ENCODE data around the gene C16orf96.

Gene C16orf96

DNA sequence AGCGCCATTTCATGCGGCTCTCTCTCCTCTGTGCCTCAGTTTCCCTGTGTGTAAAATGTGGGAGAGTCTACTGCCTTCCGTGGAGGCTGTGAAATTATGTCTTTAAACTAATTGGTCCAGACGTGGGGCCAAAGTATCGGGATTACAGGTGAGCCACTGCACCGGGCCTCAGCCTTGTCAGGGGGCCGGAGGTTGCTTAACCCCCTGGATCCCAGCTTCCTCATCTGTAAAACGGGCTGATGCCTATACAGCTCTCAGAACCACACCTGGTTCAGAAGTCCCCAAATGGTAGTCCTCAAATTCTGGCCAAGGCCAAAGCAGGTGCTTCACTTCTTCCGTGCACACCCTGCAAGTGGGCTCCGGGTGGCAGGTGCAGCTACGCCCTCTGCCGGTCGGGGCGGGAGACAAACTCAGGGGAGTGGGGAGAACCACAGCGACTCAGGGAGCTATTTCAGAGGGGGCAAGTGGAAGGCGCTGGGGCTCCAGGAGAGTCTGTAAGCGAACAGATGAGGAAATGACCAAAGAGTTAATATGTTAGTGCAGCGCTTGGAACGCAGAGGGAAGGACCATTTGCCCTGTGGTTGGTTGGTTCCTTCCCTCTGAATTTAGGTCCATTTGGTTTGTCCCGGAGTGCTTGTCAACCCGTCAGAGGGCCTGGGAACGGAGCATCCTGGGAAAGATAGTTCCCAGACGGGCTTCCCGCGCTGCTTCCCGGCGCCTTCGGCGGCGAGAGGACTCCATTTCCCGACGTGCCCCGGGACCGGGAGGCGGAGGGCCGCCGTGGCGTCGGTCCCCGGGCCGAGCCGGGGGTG lies 68.1 kb downstream of the C16orf96 start, which contains the start of gene MGRN1:
TSS of gene MGRN1 (plus strand) at position 812 of the 812 bp plus-strand sequence. CDS start 135 bp downstream, outside the sequence.
- DNase-seq = peak; percentile 72 to 83 (median 80)

DNA sequence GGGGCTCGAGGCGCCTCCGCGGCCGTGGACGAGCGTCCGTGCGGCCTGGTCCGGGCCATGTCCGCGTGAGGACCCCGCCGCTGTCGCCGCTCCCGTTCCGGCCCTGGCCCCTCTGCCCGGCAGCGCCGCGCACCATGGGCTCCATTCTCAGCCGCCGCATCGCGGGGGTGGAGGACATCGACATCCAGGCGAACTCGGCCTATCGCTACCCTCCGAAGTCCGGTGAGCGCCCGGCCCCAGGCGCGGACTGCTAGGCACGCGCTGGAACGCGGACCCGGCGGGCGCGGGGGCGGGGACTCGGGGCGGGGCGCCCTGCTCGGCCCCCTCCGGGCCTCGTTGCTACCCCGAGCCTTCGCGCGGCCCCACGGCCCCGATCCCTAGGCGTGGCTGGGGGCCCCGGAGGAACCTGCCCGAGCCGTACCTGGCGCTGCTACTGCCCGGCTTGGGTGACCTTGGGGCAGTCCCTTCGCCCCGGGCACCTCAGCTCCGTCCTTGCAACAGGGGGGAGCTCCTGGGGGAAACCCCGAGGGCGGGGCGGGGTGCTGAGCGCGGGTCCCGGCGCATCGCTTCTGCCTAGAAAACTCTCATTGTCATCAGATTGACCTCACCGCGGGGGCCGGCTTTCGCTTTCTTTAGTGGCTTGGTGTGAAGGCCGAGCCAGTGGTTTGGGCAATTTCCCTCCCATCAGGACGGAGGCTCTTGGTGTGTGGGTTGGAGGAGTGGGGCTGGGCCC lies 68.9 kb downstream of the C16orf96 start:
- DNase-seq = peak in 3 of 4 experiments; percentile 22 to 38 (median 29)

DNA sequence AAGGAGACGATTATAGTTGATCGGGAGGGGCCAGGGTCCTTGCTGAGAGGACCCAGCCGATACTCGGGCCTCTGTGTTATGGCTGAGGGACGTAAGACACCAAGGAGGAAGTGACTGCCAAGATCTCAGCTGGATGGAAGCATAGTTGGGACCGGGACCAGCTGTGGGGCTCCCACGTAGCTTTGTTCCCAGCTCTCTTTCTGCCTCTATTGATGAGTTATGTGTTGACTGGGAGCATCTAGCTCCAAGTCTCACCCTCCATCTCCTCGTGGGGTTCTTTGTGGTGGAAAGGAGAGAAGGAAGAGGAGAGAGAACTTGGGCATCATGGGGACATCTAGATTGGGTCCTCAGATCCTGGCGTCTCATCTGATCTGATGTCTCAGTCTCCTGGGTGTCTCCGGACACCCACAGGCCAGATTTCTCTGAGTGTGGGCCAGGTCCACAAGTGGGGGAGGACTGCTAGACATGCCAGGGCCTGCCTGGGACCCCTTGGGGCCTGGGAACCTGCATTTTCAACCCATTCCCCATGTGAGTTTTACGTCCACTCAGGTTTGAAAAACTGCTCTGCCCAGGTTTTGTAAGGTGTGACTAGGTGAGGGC lies 69.5 kb downstream of the C16orf96 start:
- DNase-seq = no peak

DNA sequence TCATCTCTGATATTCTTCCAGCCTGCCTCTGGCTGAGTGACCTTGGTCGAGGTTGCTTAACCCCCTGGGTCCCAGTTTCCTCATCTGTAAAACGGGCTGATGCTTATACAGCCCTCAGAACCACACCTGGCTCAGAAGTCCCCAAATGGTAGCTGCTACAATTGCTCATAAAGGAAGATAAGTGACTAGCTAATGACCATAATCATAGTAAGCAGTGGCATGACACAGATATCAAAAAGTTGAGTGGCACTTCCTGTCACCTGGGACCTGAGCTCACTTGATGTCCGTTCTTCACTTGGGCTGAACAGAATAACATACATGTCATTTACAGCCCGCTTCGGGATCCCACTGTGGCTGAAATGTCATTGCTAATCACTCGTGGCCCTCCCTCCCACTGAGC lies 70.3 kb downstream of the C16orf96 start:
- no peak for DNase-seq

DNA sequence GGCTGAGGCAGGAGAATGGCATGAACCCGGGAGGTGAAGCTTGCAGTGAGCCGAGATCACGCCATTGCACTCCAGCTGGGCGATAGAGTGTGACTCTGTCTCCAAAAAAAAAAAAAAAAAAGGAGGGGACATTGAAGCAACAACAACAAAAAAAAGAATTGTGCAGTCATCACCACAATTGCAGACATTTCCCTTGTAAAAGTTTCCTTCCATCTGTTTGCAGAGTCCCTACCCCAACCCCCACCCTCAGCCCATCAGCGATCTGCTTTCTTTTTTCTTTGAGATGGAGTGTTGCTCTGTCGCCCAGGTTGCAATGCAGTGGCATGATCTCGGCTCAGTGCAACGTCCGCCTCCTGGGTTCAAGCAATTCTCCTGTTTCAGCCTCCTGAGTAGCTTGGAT lies 72.1 kb downstream of the C16orf96 start:
- no peak for DNase-seq

DNA sequence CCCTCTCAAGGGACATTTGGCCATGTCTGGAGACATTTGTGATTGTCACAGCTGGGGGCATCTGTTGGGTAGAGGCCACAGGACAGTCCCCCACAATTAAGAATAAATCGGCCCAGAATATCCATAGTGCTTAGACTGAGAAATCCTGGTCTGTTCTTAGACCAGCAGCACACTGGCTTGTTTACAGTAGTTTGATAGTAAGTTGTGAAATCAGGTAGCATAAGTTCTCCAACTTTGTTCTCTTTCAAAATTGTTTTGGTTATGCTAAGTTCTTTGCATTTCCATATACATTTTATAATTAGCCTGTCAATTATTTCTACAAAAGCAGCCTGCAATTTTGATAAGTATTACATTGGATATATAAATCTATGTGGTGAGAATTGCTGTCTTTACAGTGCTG lies 75.3 kb downstream of the C16orf96 start:
- DNase-seq = no peak

DNA sequence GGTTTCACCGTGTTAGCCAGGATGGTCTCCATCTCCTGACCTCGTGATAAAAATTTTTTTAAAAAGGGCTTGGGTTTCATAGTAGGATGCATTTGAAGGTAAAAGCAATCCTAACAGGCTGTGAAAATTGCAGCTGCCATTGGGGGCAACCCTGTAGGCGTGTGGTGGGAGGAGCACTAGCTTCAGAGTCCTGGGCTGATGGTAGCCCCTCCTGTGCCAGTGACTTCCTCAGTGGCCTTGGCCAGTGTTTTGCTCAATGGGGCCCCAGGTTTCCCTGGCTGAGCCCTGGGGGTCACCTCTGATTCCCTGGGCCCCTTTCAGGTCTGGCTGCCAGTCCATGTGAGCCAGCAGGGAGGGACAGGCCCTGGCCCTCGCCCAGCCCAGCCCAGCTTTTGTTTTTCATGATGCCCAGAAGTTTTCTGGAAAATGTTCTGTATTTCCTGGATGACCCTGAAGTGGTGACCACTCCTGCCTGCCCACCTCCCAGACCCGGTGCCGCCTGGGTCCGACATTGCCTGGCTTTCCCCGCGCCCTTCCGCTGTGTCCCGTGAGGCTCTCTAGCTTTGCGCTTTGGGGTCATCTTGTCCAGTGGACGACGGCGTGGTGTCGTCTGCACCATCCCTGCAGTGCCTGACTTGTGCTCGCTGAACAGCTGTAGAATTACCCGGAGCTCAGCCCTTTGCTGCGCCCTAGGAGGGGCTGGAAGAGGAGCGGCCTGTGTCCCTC lies 77.9 kb downstream of the C16orf96 start:
- no peak for DNase-seq

DNA sequence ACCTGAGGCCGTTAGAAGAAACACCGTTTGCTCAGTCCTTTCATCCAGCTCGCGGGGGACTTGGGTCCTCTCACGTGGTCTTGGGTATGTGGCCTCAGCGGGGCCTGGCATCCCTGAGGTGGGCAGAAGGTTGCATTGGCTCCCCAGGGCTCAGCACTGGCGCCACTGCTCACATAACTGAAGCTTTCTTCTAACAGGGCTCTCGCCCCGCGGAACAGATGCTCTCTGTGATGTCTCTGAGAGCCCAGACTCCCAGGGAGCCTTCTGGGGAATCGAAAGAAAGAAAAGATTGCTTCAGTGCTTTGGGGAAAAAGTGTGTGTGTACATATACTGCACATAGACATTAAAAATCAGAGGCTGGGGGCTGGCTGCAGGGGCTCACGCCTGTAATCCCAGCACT lies 78.6 kb downstream of the C16orf96 start:
- DNase-seq = no peak

DNA sequence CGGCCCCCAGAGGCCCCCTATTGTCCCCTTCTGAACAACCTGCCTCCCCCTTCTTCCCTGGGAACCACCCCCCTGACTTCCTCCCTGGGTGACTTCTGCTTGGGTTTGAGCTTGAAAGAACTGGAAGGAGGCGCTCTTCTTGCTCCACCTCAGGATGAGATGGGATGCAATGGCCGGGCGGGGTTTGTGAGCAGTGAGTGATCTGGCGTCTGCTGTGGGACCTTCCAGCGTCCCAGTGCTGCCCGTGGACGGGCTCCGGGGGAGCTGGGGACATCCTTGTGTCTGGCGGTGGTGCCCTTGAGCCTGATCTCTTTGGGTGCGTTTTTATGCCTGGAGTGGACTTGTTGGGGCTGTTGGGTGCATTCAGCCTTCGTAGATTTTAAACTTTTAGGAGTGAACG lies 80.1 kb downstream of the C16orf96 start:
- DNase-seq = no peak

DNA sequence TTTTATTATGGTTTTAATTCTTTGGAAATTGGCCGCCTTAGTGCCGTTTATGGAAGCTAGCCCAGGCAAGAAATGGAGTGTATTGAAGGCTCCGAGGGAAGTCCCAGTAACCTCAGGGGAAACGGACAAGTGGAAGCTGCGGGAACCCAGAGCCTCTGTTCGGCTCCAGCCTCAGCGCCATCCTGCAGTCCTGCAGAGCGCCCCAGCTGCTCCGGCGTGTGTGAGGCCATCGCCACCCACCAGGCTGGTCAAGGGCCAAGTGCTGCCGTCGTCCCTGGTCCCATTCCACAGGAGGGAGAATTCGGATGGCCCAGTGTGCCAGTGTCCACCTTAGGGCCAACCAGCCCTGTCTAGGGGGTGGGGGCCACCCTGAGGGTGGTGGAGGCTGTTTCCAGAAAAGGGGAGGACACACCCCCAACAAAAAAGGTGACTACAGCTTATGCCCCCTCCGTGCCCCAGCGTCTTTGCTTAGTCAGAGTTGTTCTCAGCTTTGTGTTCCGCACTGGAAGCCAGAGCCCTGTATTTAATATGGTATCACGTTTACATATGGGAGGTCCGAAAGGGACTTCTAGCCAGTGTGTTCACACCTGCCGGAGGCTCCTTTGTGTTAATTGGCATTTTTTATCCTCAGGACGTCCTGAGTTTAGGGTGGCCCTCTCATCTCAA lies 81.5 kb downstream of the C16orf96 start:
- DNase-seq = no peak

DNA sequence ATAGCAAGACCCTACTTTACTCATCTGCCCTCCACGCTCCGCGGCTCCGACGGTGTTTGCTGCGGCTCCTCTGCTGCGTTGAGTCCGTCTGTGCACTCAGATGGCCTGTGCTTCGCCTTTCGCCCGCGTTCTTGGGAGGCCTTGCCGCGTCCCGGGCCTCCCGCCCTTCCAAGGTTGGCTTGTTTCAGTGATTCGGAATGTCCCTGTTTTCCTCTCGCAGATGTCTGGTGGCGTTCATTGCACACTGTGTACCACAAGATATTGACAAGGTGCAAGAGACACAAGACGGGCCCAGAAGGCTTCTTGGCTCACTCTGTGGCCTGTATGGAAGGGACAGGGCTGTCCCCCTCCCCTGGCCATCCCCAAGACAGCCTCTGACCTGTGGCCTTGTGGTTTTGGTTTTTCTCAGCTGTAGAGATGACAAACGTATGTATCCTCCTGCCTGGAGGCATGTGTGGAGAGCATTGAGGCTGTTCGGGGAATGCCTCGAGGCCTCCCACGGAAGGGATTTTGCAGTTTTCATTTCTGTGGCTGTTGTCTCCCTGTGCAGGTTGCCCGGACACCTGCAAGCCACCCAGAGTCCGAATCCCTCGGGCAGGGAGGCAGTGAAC lies 83.9 kb downstream of the C16orf96 start:
- DNase-seq = no peak

DNA sequence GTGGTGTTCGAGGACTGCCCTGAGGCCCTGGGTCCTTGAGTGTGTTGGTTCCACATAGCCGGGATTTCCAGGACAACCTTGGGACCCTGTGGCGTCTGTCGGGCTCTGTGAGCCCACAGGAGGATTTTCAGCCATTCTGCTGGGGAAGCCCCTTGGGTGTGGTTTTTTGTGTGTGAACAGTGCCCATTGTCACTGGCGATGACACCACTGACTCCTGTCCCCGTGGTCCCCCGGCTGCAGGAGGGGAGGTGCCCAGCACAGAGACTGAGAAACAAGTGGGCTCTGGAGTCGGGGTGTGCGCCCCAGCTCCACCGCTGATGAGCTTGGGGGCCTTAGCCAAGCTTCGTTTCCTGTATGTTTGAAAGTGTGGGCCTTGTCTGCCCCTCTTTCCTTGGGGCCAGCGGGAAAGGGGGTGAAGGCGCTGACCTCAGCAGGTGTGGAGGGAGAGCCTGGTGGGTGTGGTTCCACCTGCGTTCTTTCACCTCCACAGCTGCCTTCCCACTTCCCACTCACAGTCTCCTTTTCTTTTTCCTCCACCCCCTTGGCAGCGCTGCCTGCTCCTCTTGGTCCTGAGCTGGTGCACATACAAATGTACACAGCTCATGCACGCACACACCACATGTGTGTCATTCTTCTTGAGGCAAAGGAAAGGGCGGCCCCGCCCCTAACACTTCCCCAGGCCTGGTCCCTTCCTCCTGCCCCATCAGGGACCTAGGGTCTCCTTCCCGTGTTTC lies 84.6 kb downstream of the C16orf96 start:
- DNase-seq = no peak

DNA sequence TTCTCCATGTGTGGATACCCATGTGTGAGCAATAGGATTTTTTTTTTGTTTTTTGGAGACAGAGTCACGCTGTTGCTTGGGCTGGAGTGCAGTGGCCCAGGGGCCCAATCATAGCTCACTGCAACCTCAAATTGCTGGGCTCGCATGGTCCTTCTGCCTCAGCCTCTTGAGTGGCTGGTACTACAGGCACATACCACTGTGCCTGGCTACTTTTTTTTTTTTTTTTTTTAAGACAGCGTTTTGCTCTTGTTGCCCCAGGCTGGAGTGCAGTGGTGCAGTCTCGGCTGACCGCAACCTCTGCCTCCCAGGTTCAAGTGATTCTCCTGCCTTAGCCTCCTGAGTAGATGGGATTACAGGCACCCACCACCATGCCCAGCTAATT lies 85.2 kb downstream of the C16orf96 start:
- no peak for DNase-seq

DNA sequence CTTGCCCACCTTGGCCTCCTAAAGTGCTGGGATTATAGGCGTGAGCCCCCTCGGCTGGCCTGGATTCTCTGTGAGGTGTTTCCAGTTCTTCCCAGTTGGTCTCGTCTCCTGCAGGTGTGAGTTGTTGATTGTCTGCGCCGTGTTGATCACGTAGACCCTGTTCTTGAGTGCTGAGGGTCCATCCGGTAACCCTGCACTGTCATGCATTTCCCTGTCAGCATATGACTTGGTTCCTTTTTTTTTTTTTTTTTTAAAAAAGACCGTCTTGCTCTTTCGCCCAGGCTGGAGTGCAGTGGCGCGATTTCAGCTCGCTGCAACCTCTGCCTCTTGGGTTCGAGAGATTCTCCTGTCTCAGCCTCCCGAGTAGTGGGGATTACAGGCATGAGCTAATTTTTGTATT lies 85.8 kb downstream of the C16orf96 start:
- no peak for DNase-seq

DNA sequence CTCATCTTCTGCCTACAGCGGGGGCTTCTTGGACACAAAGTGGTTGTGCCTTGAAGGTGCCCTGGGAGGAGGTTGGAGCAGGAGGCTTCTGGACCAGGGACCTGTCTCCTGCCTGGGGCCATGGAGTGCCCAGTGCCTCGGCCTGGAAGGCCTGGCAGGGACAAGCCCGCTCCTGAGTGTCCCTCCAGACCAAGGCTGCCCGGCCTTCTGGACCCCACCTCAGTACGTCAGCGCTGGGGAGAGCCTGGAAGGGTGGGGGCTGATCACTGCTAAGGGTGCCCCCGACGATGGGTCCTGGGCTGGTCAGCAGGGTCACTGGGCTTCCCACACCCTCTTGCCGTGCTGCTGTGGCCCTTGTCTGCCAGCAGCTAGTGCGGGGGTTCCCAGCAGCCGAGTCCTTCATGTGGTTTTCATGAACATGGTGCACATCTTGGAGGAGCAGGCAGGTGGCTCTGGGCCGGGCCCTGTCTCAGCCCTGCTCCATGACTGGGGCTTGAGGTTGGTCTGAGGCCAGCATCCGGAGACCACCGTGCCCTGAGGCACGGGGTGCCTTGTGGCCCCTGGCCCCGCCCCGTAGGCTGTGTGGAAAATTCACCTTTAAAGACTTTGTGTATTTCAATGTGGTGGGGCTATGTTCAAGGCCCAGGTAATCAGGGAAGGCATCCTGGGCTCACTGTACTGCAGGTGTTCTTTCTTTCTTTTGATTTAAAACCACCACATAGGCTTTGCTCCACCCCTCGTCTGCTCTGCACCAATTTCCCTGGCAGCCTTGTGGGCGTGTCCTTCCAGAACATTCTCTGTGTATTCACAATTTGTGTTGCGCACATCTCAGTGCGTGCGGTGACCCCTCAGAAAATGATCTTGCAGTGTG lies 90.9 kb downstream of the C16orf96 start:
- no peak for DNase-seq

DNA sequence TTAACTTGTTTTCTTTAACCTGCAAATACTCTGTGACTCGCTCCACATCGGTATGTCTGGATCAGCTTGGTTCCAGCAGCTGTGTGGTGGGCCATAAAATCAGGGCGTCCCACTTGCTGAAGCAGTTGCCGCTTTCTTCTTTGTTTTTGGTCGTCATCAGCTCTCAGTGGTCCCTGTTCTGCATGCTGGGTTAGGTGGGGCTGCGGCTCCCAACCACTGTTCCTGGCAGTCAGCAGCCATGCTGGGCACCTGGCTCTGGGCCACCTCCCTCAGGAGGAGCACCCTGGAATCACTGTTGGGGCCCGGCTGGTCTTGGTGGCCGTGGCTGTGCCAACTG lies 91.5 kb downstream of the C16orf96 start:
- no peak for DNase-seq

DNA sequence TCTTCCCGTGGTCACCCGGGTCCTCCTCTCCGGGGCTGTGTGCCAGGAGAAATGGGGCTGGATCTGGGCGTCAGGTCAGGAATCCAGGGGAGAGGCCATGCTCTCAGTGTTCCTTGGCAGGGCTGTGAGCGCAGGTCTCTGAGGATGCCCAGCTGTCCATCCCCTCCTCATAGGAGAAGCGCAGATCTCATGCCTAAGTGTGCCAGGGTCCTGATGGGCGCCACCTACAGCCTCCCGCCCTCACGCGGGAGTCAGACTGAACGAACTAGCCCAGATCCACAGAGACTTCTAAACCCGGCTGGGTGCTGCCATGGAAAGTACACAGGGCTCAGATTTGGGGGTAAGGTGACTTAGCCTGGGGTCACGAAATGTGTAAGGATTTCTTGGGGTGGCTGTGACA lies 92.8 kb downstream of the C16orf96 start:
- DNase-seq = no peak

DNA sequence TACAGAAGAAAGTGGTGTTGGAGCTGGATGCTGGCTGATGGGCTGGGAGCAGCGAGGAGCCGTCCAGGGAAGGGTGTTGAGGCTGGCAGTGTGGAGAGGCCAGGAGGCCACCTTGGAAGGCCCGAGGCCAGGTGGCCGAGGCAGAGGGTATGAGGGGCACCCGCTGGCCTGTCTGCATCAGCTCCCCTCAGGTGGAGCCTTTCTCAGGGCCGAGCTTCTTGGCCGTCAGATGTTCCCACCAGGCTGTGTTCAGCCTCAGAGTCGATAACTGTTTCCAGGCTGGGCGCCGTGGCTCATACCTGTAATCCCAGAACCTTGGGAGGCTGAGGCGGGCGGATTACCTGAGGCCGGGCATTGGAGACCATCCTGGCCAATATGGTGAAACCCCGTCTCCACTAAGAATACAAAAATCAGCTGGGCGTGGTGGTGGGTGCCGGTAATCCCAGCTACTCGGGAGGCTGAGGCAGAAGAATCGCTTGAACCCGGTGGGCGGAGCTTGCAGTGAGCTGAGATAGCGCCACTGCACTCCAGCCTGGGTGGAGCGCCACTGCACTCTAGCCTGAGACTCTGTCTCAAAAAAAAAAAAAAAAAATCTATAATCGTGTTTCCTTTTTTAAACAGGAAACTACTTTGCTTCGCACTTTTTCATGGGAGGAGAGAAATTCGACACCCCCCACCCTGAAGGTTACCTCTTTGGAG lies 93.8 kb downstream of the C16orf96 start:
- DNase-seq = peak in 1 of 4 experiments; percentile 19

All from activated naive CD4-positive, alpha-beta T cell (primary cell).